ENCODE results near the gene EOLA1. TPM values are rescaled to one million over a fixed set of nuclear protein-coding genes. Genes with fewer than 3 reads are reported as not detected.
"Not testable (repeated sequence)": the region's sequence is repeated elsewhere in the genome, so short reads cannot be mapped to it uniquely, and the experiment has no call there.

EOLA1 gene
- total RNA-seq, 1 experiment from 2014 or later, result 7.9 TPM

DNA sequence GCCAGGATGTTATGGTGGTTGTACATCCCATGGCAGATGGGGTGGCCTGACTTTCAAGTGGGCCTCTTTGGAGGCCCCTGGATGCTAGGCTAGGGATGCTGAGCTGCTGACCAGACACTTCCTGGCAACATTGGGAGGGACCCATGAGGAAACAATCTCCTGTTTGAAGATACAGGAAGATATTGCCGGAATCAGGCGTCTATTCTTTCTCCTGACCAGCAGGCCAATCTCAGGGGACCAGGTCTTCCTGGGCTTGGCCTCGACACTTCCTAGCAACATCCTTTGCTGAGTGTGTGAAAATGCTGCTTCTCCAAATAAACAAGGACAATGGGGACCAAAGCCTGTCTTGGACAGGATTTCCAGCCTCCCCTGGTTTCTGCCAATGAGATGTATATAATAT is 7.0 kb downstream of the EOLA1 start:
- not testable (repeated sequence) for H3K4ac ChIP-seq (ENCODE audit: low read depth, low read length); H2BK120ac ChIP-seq (ENCODE audit: low read depth, low read length, poor library complexity, severe bottlenecking); H3K23ac ChIP-seq (ENCODE audit: insufficient read length, low read depth, low read length); H3K4me3 Mint-ChIP-seq; H2BK20ac ChIP-seq (ENCODE audit: low read depth, low read length, poor library complexity, severe bottlenecking); H2AFZ ChIP-seq (ENCODE audit: low read length); H3K79me2 ChIP-seq (ENCODE audit: insufficient read depth, low read length); H4K5ac ChIP-seq (ENCODE audit: insufficient read length, low read depth, low read length); H3K14ac ChIP-seq (ENCODE audit: insufficient read depth, low read length); H4K20me1 ChIP-seq (ENCODE audit: control insufficient read depth, insufficient read depth, insufficient read length); H3K4me1 Mint-ChIP-seq; H3K27ac Mint-ChIP-seq; H3K27ac ChIP-seq (ENCODE audit: insufficient read length, low read depth, low read length); H3K36me3 Mint-ChIP-seq (ENCODE audit: insufficient read depth in 1 of 3, low read depth in 3 of 3); H3K9me3 ChIP-seq (ENCODE audit: control insufficient read depth, low read depth, low read length); DNase-seq; H4K8ac ChIP-seq (replicated peaks; ENCODE audit: insufficient read length, low read depth, low read length); H2BK12ac ChIP-seq (ENCODE audit: insufficient read length, low read depth, low read length); H4K91ac ChIP-seq (ENCODE audit: insufficient read length, low read depth, low read length); H3K23me2 ChIP-seq (ENCODE audit: insufficient read length, low read depth, low read length, poor library complexity, severe bottlenecking); H3T11ph ChIP-seq (ENCODE audit: low read length); H2BK5ac ChIP-seq (ENCODE audit: insufficient read length, low read length); H3K27me3 ChIP-seq (ENCODE audit: insufficient read depth, low read length); H3K18ac ChIP-seq (ENCODE audit: insufficient read length, low read depth, low read length); H3K56ac ChIP-seq (ENCODE audit: insufficient read length, low read depth, low read length); H3K79me1 ChIP-seq (ENCODE audit: insufficient read depth, low read depth, low read length, poor library complexity, severe bottlenecking); H3K4me1 ChIP-seq (ENCODE audit: insufficient read depth, low read length); H3K9ac ChIP-seq (ENCODE audit: extremely low read depth, insufficient read length, low read length); H2AK5ac ChIP-seq (ENCODE audit: insufficient read length, low read length); H2BK15ac ChIP-seq (ENCODE audit: low read depth, low read length); H3K4me2 ChIP-seq (ENCODE audit: insufficient read depth, insufficient read length, low read length); H3K27me3 Mint-ChIP-seq (ENCODE audit: low read depth)
- WGBS (ENCODE audit: extremely low coverage, insufficient read length, low lambda C conversion rate), result no CpG with 5 or more reads among the region's 3 CpGs
- peaks cover 8 to 10% of the 10 kb centered on the region in 2 experiments; a peak in 4 of 5 replicates for H3K9me3 Mint-ChIP-seq

GRCh38 chrX:149549701-149550100 is 8.9 kb downstream of the EOLA1 start, which contains the start of gene HSFX3:
Gene HSFX3 (minus strand): TSS chrX:149549924. CDS start chrX:149549852, 72 bp downstream.
- not testable (repeated sequence) for H3K4ac ChIP-seq (ENCODE audit: low read depth, low read length); H3K9ac ChIP-seq (ENCODE audit: extremely low read depth, insufficient read length, low read length); H3K4me3 Mint-ChIP-seq

More at GRCh38 chrX:149549701-149550100, 8.9 kb downstream of the EOLA1 start, which contains the start of gene HSFX3:
- not testable (repeated sequence) for H3K4me1 ChIP-seq (ENCODE audit: insufficient read depth, low read length); H2AK5ac ChIP-seq (ENCODE audit: insufficient read length, low read length); H4K5ac ChIP-seq (ENCODE audit: insufficient read length, low read depth, low read length); H2BK20ac ChIP-seq (ENCODE audit: low read depth, low read length, poor library complexity, severe bottlenecking); H2BK120ac ChIP-seq (ENCODE audit: low read depth, low read length, poor library complexity, severe bottlenecking); H3K4me1 Mint-ChIP-seq; DNase-seq; H4K91ac ChIP-seq (ENCODE audit: insufficient read length, low read depth, low read length); H3K27me3 ChIP-seq (ENCODE audit: insufficient read depth, low read length); H3K27ac ChIP-seq (ENCODE audit: insufficient read length, low read depth, low read length); H2BK15ac ChIP-seq (ENCODE audit: low read depth, low read length); H3K27me3 Mint-ChIP-seq (ENCODE audit: low read depth); H3K9me3 Mint-ChIP-seq; H4K20me1 ChIP-seq (ENCODE audit: control insufficient read depth, insufficient read depth, insufficient read length); H3T11ph ChIP-seq (ENCODE audit: low read length); H3K18ac ChIP-seq (ENCODE audit: insufficient read length, low read depth, low read length); H3K9me3 ChIP-seq (ENCODE audit: control insufficient read depth, low read depth, low read length); H3K79me1 ChIP-seq (ENCODE audit: insufficient read depth, low read depth, low read length, poor library complexity, severe bottlenecking); H3K79me2 ChIP-seq (ENCODE audit: insufficient read depth, low read length); H3K56ac ChIP-seq (ENCODE audit: insufficient read length, low read depth, low read length); H3K23me2 ChIP-seq (ENCODE audit: insufficient read length, low read depth, low read length, poor library complexity, severe bottlenecking); H2AFZ ChIP-seq (ENCODE audit: low read length); H4K8ac ChIP-seq (replicated peaks; ENCODE audit: insufficient read length, low read depth, low read length); H3K14ac ChIP-seq (ENCODE audit: insufficient read depth, low read length); H3K23ac ChIP-seq (ENCODE audit: insufficient read length, low read depth, low read length); H3K4me2 ChIP-seq (ENCODE audit: insufficient read depth, insufficient read length, low read length); H3K36me3 Mint-ChIP-seq (ENCODE audit: insufficient read depth in 1 of 3, low read depth in 3 of 3); H2BK5ac ChIP-seq (ENCODE audit: insufficient read length, low read length); H3K27ac Mint-ChIP-seq; H2BK12ac ChIP-seq (ENCODE audit: insufficient read length, low read depth, low read length)
- WGBS (ENCODE audit: extremely low coverage, insufficient read length, low lambda C conversion rate), result no CpG with 5 or more reads among the region's 6 CpGs

Measured in H9 (cell line).